K562 (cell line): ENCODE results near the gene CLIP1. TPM values are rescaled to one million over a fixed set of nuclear protein-coding genes. Genes with fewer than 3 reads are reported as not detected.

Experiments
- ATAC-seq: fragments of 200-7000 bp; cut with Tn5 transposase; 3 replicates; pipeline ENCODE4 v1.9.1; 2020; ENCODE audit warnings: moderate library complexity
- BruUV-seq: library from RNA; stranded (reverse); fragments of 400-500 nt; replicated peaks from 2 replicates; lab custom pipeline; 2021; lab: Mats Ljungman, UMichigan
- CTCF ChIA-PET: fragments of 300-600 bp; formaldehyde crosslinking; extraction: SDS; loops from one replicate; lab custom pipeline; 2021; ENCODE audit warnings: low intra/inter-chr PET ratio; lab: Yijun Ruan, JAX
- POLR2A ChIA-PET: fragments of 300-600, 350-650 bp; sonication (Branson Sonifier 250); formaldehyde crosslinking; extraction: SDS; loops from one replicate; lab custom pipeline; 2021; ENCODE audit warnings: antibody characterized with exemption, inconsistent platforms; lab: Yijun Ruan, JAX
- DNase-seq, 4 experiments: peaks; one replicate each; pipeline versions ENCODE4 v3.0.0 to v3.0.0-alpha.2; 2011 to 2018; ENCODE audit warnings: low spot score in 3 of 4, mixed read lengths in 3 of 4; ENCODE audit errors: extremely low read depth in 1 of 4
- FAIRE-seq: peaks from 2 replicates; lab custom pipeline; 2011; peaks lifted over from hg19 to GRCh38; lab: Jason Lieb, UNC
- H2AFZ ChIP-seq: 2 replicates; pipeline ENCODE4 v1.6.0; 2011; ENCODE audit warnings: low read depth, low read length, control low read depth, inconsistent platforms
- H3K27ac ChIP-seq: fragments of 200-600 bp; 3 replicates; pipeline ENCODE4 v1.8.0; 2011; ENCODE audit warnings: low read depth, mild to moderate bottlenecking, control low read depth, inconsistent platforms, low read length, moderate library complexity, mixed read lengths; ENCODE audit errors: extremely low read depth
- H3K27me3 ChIP-seq, 2 experiments: fragments of 300-600 bp in 1 of 2; 2 replicates in 1 of 2; 3 replicates in 1 of 2; pipeline versions ENCODE4 v1.6.0 to v1.8.0; 2011; ENCODE audit warnings: inconsistent platforms in 2 of 2, low read length in 2 of 2, mild to moderate bottlenecking in 1 of 2, mixed read lengths in 1 of 2, moderate library complexity in 1 of 2; ENCODE audit not compliant: control insufficient read depth in 2 of 2, insufficient read depth in 2 of 2
- H3K36me3 ChIP-seq: fragments of 300-600 bp; 3 replicates; pipeline ENCODE4 v1.8.0; 2011; ENCODE audit warnings: mild to moderate bottlenecking, low read length, inconsistent platforms; ENCODE audit not compliant: control insufficient read depth, insufficient read depth
- H3K4me1 ChIP-seq, 2 experiments: fragments of 200-600 bp in 1 of 2; replicated peaks in 1 of 2; 2 replicates in 1 of 2; 3 replicates in 1 of 2; pipeline versions ENCODE4 v1.5.1 to v1.8.0; 2011; ENCODE audit warnings: inconsistent platforms in 2 of 2, low read length in 2 of 2, mild to moderate bottlenecking in 1 of 2, mixed read lengths in 1 of 2, moderate library complexity in 1 of 2; ENCODE audit not compliant: control insufficient read depth in 2 of 2, insufficient read depth in 2 of 2
- H3K4me2 ChIP-seq: 2 replicates; pipeline ENCODE4 v1.6.1; 2011; ENCODE audit warnings: low read length, control low read depth, inconsistent platforms, mixed read lengths; ENCODE audit not compliant: insufficient read depth
- H3K4me3 ChIP-seq: fragments of 200-600 bp; sonication (generic), shearing (Covaris generic); 2 replicates; pipeline ENCODE4 v1.5.1; 2016; ENCODE audit warnings: control low read depth, inconsistent platforms
- H3K79me2 ChIP-seq: fragments of 200-600 bp; 3 replicates; pipeline ENCODE4 v1.8.0; 2011; ENCODE audit warnings: low read length, inconsistent platforms; ENCODE audit not compliant: control insufficient read depth, insufficient read depth
- H3K9ac ChIP-seq, 2 experiments: 2 replicates each; pipeline versions ENCODE4 v1.6.0 to v1.6.1; 2011; ENCODE audit warnings: low read depth in 2 of 2, low read length in 2 of 2, control low read depth in 1 of 2, inconsistent platforms in 1 of 2, mild to moderate bottlenecking in 1 of 2, mixed read lengths in 1 of 2; ENCODE audit not compliant: insufficient read depth in 1 of 2
- H3K9me1 ChIP-seq: one replicate; pipeline ENCODE4 v1.6.0; 2011; ENCODE audit warnings: inconsistent platforms, mild to moderate bottlenecking, low read length, moderate library complexity; ENCODE audit not compliant: control insufficient read depth, insufficient read depth
- H3K9me3 ChIP-seq: replicated peaks from 2 replicates; pipeline ENCODE4 v1.5.1; 2011; ENCODE audit warnings: low read depth, low read length, inconsistent platforms; ENCODE audit not compliant: control insufficient read depth, insufficient read depth
- H4K20me1 ChIP-seq: replicated peaks from 2 replicates; pipeline ENCODE4 v1.6.1; 2011; ENCODE audit warnings: low read length, inconsistent platforms, mixed read lengths; ENCODE audit not compliant: control insufficient read depth, insufficient read depth
- HMG20B ChIP-seq: fragments of 250-450 bp; sonication (Bioruptor Pico); IDR thresholded peaks from 2 replicates; pipeline ENCODE4 v1.5.0; 2021; ENCODE audit warnings: mild to moderate bottlenecking
- MAFG ChIP-seq: fragments of 450-650 bp; conservative IDR thresholded peaks from 2 replicates; pipeline ENCODE4 v1.6.1; 2016; ENCODE audit warnings: missing genetic modification characterization, missing compliant biosample characterization
- MEF2D ChIP-seq: conservative IDR thresholded peaks from 2 replicates; pipeline ENCODE4 v1.6.1; 2016; ENCODE audit warnings: low read depth, missing genetic modification characterization, missing compliant biosample characterization
- MXI1 ChIP-seq: IDR thresholded peaks from 2 replicates; pipeline ENCODE4 v1.6.1; 2011; ENCODE audit warnings: low read depth, mild to moderate bottlenecking, improper control_type of control experiment, low read length
- NCOR1 ChIP-seq: fragments of 450-650 bp; IDR thresholded peaks from 2 replicates; pipeline ENCODE4 v1.6.1; 2016; ENCODE audit warnings: mild to moderate bottlenecking, moderate library complexity
- NFE2 ChIP-seq: IDR thresholded peaks from 2 replicates; pipeline ENCODE4 v1.6.1; 2014; ENCODE audit warnings: antibody characterized with exemption, low read depth
- RAD21 ChIP-seq, 2 experiments: fragments of 250-450 bp in 1 of 2; fragments of 450-650 bp in 1 of 2; sonication (Bioruptor Pico) in 1 of 2; formaldehyde crosslinking in 1 of 2; IDR thresholded peaks in 1 of 2; conservative IDR thresholded peaks in 1 of 2; 2 replicates each; pipeline versions ENCODE4 v1.4.0 to v1.8.0; 2020 to 2022; ENCODE audit warnings: mild to moderate bottlenecking in 2 of 2, moderate library complexity in 1 of 2
- SMAD3 ChIP-seq: fragments of 450-650 bp; formaldehyde crosslinking; conservative IDR thresholded peaks from 2 replicates; pipeline ENCODE4 v1.4.0; 2020; ENCODE audit warnings: mild to moderate bottlenecking
- TEAD2 ChIP-seq: fragments of 450-650 bp; IDR thresholded peaks from 2 replicates; pipeline ENCODE4 v1.6.1; 2016; ENCODE audit warnings: missing genetic modification characterization, control low read depth, missing compliant biosample characterization
- ZC3H4 ChIP-seq: sonication (generic); formaldehyde crosslinking; IDR thresholded peaks from 2 replicates; pipeline ENCODE4 v1.9.0; 2021; ENCODE audit warnings: missing genetic modification reagents, borderline replicate concordance
- ZNF384 ChIP-seq: IDR thresholded peaks from 2 replicates; pipeline ENCODE4 v1.6.1; 2012; ENCODE audit warnings: low read depth, low read length, improper control_type of control experiment
- ZNF407 ChIP-seq: fragments of 450-650 bp; IDR thresholded peaks from 2 replicates; pipeline ENCODE4 v1.6.1; 2016; ENCODE audit warnings: low read depth
- ZNF507 ChIP-seq: conservative IDR thresholded peaks from 2 replicates; pipeline ENCODE4 v1.6.1; 2017; ENCODE audit warnings: missing genetic modification characterization, missing compliant biosample characterization
- ZNF717 ChIP-seq: fragments of 250-450 bp; sonication (Bioruptor Pico); IDR thresholded peaks from 2 replicates; pipeline ENCODE4 v1.5.0; 2021
- WGBS: fragments of 100-300 bp; shearing (Covaris generic); methylation state at CpG from one replicate; pipeline ENCODE4 v1.1.6; 2016; ENCODE audit warnings: low coverage, mixed read lengths; ENCODE audit not compliant: insufficient coverage; ENCODE audit errors: missing lambda C conversion rate; 5-methylcytosine and 5-hydroxymethylcytosine counted together
- in situ Hi-C: fragments of 300-500 bp; cut with MboI; formaldehyde crosslinking; loops from 4 replicates; pipeline ENCODE4 v1.15.0; 2018; ENCODE audit warnings: inconsistent platforms, mixed read lengths
- intact Hi-C: fragments of 100-400 bp; cut with micrococcal nuclease; formaldehyde crosslinking; loops from 2 replicates; pipeline ENCODE4 v1.14.2; 2022
- polyA plus RNA-seq, 8 experiments: library from polyadenylated mRNA; depleted of rRNA in 4 of 8; stranded (reverse) in 5 of 8; unstranded in 3 of 8; fragments of >200 nt; fragmentation: Nextera tagmentation in 2 of 8; fragmentation: Illumina TruSeq in 1 of 8; extraction: Ambion mirVana in 2 of 8; extraction: Trizol in 1 of 8; gene quantifications; 2 replicates each; pipeline versions ENCODE4 v1.2.1 to v1.2.3, GENCODE V29; 2011 to 2014; ENCODE audit warnings: inconsistent platforms in 1 of 8, missing spikeins in 1 of 8
- total RNA-seq, 7 experiments: library from RNA; depleted of rRNA in 6 of 7; stranded (reverse); fragments of >200 nt in 6 of 7; fragmentation: Illumina TruSeq in 2 of 7; extraction: Trizol in 2 of 7; gene quantifications; 2 replicates each; pipeline versions ENCODE4 v1.2.1 to v1.2.3, GENCODE V29; 2011 to 2021; ENCODE audit warnings: low replicate concordance in 1 of 7

Gene CLIP1
- total and polyA plus RNA-seq, 9 of the 15 experiments (the other 6 are each of a cell fraction or from before 2014, with no cell fraction given): 5.8 to 33.9 (median 27.6) TPM

DNA sequence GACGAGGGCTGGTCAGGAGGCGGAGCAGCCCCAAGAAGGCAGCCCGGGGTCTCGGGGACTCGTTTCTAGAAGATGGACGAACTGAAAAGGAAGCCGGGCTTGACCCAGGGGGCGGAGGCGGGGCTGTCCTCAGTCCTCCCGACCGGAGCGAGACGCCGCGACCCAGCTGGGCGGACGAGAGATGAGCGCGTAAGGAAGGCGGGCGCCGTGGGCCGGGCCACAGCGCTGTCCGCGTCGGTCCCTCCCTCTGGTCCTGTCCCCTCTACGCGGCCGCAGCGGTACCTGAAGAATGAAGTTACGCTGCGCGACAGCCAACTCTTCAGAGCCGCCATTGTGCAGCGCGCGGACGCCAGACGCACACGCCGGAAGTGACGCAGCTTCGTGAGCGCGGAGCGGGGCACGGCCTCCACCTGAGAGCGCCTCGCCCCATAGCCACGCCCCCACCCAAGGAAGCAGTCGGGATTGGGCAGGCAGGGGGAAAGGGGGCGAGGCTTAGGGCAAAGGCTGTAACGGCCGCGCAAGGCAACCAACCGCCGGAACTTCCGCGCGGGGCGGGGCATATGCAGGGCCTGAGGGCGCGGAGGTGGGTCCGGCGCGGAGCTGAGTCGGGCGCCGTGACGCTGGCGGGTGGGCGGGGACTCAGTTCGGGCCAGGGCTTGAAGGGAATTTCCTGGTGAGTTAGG lies 196.6 kb downstream of the CLIP1 start, which contains the start of gene DIABLO:
DIABLO (minus strand) TSS at position 370 of the 683 bp plus-strand sequence; CDS start at position 332, 38 bp downstream.
- intact Hi-C loops: loop anchor here (5.0 kb wide), 1 partner anchor 41 kb away; the partner anchor contains the start of gene VPS33A
- TF ChIP-seq ZNF384 (no peak), TEAD2 (tag) (no peak), NFE2 (peak; percentile 30; the same call in 1 of the 2 replicates), ZNF717 (no peak), ZC3H4 (CRISPR knock-in tag) (no peak), SMAD3 (no peak), ZNF507 (tag) (no peak), ZNF407 (no peak), RAD21 (CRISPR knock-in tag; conservative IDR thresholded peaks at IDR 0.05 in 1 of 2, IDR thresholded peaks at IDR 0.05 in 1 of 2) (no peak), MXI1 (peak; percentile 38; the same call in 1 of the 2 replicates), MAFG (tag) (no peak), MEF2D (no peak), NCOR1 (no peak), HMG20B (no peak)

More for the DNA sequence above, 196.6 kb downstream of the CLIP1 start, which contains the start of gene DIABLO:
- H3K9ac ChIP-seq: peak within 1 kb of the TSS; percentile 94 to 99
- H3K4me1 ChIP-seq: peaks cover 21 to 42% of the 10 kb centered on the region in 2 experiments
- peak within 1 kb of the TSS; percentile 98 for H2AFZ ChIP-seq
- WGBS: under 1% methylated on average over 67 of the region's 74 CpGs
- H3K9me3 ChIP-seq: no peaks in the 10 kb centered on the region
- no peaks in the 10 kb centered on the region for H3K9me1 ChIP-seq
- peak; percentile 98 for ATAC-seq
- peaks cover 39% of the 10 kb centered on the region for H3K36me3 ChIP-seq
- BruUV-seq: no TSS peak
- peaks cover 47% of the 10 kb centered on the region for H3K79me2 ChIP-seq
- peak; percentile 95 to 99 (median 97) for DNase-seq
- peaks cover 5% of the 10 kb centered on the region; the same call in 1 of the 2 replicates for H4K20me1 ChIP-seq
- H3K27ac ChIP-seq: peak within 1 kb of the TSS; percentile 96
- H3K4me3 ChIP-seq: peak within 1 kb of the TSS; percentile 97
- H3K4me2 ChIP-seq: peak within 1 kb of the TSS; percentile 93
- H3K27me3 ChIP-seq: no peaks in the 10 kb centered on the region
- ChIA-PET CTCF (no interaction called here), POLR2A (interaction anchor here (0.6 to 11.0 kb wide), 10 partner anchors 9 to 625 kb away, joined by 3 to 149 read pairs (median 4); partner anchors contain the start of gene B3GNT4)
- FAIRE-seq: peak; percentile 98
- in situ Hi-C loops: no loop called here
